Stimulated activated CD4-positive, alpha-beta T cell treated with anti-CD3 and anti-CD28 coated beads, TNF-alpha, amount 100 ng/mL, for 1 hour (primary cell): ENCODE data around the gene CD63.

Experiments
- DNase-seq, 3 donors: peaks; one replicate each; pipeline ENCODE4 v3.0.0-alpha.2; 2020; ENCODE audit warnings: low read depth in 3 of 3, low spot score in 1 of 3

CD63 gene

DNA sequence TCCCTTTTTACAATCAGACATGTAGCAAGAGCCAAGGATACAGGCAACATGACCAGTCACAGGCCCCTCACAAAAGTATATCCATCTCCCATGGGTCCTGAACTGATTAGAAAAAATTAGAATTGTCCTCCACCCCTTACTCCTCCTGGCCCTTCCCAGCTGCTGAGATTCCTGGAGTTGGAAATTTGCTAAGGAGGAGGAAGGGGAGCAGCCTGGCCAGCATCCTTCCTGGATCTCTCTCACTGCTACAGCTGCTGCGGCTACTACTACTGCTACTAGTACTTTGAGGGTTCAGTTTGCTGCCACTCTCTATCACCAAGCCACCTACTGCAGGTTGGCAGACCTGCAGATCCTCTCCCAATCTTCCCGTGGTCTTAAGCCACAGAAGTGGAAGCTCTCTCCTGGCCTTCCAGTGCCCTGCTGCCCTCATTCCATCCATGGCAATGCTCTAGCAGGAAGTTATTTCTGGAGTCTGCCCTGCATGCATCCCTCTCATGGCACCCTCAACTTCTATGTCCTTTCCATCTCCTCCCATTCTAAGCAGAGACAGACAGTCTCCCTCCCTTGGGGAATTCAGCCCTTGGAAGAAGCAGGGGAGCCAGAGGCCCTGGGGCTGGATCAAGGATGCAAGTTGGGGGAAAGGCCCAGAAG, 22.1 kb downstream of the CD63 start:
- no peak for DNase-seq

DNA sequence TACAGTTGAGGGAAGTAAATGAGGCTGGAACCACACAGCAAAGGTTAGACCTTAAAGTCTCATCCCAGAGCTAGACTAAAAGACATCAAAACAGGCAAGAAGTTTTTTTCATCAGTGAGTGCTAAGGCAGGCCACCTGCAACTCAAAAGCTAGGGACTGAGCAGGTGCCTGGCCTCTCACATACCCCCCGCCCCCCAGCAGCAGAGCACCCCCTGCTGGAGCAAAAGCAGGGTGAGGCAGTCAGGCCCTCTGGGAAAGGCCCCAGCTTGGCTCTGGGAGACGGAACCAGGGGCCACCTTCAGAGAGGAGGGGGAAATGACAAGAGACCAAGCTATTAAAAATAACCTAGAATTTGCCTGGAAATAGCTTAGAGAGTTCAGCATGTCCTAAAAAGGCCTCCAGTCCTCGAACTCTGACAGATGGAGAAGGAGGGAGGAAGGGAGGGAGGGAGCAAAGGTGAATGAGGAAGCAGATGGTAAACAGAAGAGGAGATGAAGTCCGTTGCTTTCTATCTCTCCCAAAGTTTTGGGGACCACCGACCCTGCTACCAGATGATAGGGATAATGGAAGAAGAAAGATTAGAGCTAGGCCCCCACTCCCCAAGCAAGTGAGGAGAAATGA, 22.9 kb downstream of the CD63 start:
- no peak for DNase-seq

DNA sequence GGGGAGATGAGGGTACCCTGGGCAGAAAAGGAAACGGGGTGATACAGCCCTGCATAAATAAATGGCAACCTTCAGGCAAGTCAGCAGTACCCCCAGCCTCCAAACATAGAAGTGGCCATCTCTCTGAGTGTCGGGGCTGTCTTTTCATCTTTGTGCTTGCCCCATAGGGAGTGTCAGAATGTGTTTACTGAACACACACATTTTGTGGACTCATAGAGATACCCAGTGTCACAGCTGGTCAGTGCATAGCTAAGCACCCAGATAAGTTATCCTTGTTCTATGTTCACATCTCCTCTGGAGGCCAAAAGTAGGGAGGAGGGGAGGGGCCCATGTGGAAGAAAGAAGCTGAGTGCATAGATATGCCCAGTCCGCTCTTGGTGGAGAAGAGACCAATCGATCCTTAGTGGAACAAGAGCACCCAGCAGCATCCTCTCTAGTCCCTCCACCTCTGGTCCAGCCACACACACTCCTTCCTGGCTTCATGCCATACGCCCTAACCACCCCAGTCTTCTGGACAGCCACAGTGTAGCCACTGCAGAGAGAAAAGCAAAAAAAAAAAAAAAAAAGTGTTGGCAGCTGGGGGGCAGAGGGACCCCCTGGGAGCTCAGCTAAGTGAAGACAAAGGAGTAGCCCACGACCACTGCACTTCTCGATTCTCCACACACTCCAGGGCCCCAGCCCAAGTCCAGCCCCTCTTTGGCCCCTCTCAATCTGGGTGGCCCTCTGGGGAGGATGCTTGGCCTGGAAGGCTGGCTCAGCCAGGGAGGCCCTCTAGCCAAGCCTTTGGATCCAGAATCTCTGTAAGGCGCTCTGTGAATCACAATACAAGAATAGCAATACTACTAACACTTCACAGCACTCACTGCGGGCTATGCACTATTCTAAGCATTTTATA, 23.7 kb downstream of the CD63 start:
- DNase-seq, result no peak

DNA sequence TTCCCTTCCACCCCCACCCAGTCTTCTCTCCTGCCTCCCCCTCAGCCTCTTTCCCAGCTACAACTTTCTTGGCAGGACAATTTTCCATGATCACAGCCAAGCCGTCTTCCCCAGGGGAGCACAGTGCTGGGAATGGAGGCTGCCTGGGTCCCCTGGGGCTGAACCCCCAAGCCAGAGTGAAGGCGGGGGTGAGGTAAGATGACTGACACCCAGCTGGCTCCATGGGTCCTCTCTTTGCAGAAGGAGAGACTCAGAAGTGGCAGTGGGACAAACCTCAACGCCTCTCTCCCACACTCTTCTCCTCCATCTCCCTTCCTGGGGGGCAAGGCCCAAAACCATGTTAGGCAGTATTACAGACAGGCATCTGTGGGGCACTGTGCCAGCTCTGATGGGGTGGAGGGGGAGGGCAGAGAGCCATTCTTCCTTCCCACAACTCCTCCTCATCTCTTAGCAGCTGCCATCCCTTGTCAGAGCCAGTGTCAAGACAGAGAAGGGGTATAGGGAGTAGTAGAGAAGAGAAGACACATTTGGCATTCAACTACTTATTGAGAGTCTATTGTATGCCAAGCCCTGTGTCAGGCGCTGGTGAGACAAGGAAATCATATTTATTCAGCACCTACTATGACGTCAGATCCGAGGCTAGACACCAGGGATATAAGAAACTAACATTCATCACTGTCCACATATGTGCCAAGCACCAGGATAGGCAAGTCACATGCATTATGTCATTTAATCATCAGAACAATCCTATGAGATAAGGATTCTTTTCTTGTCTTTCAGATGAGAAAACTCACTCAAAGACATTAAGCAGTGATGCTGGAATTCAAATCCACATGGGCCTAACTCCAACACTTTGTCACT, 24.7 kb downstream of the CD63 start:
- DNase-seq, result no peak

DNA sequence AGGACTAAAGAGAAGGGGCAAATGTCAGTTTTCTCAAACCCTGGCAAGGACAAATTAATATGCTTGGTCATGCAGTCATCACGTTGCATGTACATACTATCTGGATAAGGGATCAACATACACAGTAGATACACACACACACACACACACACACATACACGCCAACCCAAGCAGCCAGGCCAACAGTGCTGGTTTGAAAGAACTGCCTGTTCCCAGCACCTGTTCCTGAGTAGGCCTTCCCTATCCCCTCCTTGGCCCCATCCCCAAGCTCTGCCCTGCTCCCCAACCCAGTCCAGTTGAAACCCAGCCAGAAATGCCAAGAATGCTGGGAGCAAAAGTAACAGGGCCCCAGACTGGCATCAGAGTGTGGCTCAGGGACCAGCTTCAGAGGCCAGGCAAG, 25.5 kb downstream of the CD63 start:
- DNase-seq, result no peak

DNA sequence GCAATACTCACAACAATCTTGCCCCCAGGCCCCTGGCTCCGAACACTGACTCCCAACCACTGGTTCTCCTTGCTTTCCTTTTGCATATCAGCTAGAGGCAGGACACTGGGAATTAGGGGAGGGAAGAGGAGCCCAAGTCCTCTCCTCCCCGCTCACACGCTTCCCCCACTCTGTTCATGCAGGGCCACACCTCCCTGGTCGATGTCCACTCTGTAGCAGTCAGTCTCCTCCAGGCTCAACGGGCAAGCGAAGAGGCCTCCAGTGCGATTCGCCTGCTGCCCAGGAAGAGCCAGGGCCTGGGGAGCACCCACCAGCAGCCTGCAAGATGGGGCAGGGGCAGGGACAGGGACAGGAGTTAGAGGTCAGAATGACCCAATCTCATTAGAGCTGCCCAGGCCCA, 25.9 kb downstream of the CD63 start:
- no peak for DNase-seq

DNA sequence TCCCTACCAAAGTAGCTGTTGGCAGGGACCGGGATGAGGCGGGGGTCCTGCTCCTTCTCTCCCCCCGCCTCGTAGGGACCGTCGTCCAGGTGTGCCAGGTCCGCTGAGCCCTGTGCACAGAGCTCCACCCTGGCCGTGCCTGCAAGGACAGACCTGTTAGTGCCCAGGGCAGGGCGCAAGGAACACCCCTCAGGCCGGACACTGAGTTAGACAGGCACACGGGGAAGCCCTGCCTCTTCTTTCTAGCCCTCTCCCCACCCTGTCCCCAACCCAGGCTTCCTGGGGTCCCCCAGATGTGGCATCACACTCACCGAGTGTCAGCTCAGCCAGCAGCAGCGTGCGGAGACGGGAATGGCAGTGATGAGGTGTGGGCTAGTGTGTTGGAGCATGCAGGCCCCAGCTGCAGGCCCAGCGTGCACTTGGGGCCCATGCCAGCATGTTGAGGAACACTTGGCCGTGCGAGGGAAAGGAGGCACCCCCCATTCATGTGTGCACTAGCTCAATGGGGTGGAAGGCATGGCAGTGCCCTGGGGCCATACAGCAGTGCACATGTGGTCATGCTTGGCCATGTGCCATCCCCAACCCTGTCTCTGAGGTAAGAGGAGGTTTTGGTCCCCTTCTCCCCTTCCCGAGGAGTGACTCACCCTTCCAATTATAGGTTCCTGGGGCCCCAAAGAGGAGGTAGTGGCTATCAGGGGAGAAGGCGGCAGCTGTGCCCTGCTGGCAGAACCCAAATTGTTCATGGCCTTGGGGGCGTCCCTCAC, 28.4 kb downstream of the CD63 start:
- DNase-seq, result no peak

DNA sequence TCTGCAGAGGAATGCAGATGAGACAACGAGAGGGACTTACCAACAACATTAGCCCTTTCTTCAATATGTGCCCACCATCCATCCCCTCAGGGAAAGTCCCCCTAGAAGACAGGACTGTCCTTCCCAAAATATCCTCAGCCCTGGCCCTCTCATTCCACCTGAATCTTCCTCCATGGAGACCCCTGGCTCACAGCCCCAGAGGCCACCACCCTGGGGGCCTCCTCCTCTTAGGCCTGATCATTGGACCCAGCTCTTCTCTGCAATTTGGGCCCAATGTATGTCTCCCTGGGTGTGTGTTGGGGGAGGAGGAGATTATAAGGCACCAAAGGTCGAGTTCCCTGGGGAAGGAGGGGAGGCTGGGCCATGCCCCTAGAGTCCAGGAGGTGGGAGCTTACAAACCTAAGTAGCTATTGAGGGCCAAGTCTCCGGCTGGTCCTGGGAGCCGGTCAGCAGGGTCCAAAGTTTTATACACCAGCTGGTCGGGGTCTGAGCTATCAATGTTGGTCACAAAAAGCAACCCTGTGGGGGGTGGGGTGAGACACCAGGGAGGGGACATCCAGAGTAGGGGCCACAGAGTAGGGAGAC, 29.2 kb downstream of the CD63 start:
- no peak for DNase-seq

DNA sequence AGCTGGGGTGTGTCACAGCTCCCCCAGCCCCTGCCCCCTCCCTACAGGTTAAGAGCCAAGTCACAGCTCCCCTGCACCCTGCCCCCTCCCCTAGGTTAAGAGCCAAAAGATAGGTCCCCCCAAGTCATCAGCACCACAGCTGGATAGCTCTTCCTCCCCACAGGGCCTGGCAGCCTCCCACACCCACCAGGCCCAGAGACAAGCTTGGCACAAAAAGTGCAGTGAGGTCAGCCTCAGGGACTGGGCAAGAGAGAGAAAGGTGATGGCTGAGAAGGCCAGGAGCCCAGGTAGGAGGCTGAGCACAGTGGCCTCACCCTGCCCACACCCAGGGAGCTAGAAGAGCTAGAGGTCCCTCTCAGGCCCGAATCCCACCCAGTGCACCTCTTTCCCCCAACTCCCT, 29.8 kb downstream of the CD63 start:
- no peak for DNase-seq

DNA sequence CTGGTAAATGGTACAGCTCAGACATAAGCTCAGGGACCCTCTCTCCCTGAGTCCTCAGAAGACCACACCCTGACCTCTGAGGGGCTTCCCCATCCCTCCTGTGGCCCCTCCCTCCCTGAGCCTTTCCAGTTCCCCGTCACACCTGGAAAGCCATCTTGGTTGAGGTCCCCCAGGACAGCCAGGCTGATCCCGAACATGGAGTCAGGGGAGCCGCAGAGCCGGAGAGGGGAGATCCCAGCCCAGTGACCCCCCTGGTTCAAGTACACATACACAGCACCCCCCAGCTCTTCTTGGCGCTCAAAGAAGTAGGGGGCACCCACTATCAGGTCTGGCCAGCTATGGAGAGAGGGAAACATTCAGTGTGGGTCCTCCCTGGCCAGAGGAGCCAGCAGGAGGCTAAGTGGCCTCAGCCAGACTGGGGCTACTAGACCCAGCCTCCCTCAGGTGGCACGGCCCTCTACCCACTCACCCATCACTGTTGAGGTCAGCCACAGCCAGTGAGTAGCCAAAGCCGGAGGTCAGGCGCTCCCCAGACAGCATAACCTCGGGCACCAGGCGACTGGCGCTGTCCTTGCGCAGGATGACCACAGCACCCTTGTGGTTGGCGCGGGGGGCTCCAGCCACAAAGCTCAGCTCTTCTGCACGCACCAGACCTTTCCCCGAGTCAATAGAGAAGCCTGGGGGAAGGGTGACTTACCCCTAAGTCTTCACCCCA, 30.4 kb downstream of the CD63 start:
- no peak for DNase-seq

DNA sequence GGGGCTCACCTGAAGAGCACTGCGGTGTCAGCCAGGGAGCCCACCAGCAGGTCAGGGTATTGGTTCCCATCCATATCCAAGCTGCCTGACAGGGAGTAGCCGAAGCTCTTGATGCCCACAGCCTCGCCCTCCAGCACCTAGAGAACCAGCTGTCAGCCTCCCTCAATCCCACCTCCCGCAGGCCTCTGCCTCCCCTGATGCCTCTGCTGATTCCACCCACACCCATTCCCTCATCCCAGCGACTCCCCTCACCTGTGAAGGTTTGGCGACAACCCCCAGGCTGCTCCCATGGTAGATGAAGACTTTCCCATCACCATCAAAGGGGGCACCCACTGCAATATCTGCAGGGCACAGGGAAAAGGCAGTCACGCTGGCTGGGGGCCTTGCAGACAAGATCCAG, 31.1 kb downstream of the CD63 start:
- no peak for DNase-seq

DNA sequence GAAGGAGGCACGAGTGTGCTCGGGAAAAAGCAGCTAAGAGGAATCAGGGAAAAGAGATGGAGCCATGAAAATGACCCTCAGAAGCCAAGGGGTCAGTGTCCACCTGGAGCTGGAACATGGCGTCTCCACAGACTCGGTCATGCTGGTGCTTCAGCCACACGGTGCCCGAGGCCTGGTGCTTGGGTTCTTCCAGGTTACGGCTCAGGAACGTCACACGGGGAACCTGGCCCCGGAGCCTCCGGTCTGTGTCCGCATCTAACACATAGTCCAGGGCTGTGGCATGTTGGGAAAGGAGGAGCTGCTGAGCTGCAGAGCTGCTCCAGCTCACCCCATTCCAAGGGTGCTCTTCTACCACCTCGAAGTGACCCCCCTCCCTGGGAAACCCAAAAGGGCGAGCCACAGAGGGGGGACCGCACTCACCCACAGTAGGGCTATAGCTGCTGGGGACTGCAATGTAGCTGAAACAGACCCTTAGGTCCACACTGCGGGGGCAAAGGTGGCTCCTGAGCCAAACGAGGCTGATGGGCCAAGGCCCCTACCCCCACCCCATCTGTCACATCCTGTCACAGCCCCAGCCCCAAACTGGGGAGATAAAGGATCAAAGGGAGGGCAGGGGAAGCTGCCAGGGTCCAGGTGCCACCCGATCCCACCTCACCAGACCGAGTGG, 31.9 kb downstream of the CD63 start:
- DNase-seq, result no peak

DNA sequence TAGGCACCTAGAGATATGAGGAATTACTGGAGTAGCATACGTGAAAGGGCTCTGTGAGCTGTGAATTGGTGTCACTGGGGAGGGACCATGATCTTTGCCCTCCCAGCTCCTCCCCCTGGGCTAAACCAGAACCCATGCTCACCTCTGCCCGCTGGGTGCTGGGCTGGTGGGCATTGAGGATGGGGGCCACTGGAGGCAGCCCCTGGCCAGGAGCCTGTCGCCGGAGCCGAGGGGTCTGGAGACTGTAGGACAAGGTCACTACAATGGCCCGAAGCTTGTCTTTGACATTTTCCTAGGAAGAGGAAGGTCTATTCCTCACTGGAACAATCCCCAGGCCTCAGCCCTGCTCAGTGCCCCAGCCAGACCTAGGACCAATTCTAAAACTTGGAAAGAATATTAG, 32.7 kb downstream of the CD63 start:
- DNase-seq, result no peak

DNA sequence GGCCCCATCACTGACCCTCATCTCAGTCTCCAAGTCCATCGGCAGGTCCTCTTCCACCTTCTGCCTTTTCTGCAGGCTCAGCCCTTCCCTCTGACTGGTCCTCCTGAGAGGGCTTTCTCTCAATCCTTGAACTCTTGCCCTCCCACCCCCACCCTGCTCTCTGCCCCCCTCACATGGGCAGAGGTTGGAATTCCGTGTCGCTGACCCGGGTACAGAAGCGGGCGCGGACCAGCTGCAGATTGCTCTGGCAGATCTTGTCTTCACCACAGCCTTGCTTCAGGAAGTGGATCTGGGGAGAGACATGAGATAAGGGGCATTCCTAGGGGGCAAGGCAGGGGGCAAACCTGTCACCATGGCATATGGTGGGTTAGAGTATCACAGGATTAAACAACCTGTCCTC, 33.5 kb downstream of the CD63 start:
- no peak for DNase-seq

DNA sequence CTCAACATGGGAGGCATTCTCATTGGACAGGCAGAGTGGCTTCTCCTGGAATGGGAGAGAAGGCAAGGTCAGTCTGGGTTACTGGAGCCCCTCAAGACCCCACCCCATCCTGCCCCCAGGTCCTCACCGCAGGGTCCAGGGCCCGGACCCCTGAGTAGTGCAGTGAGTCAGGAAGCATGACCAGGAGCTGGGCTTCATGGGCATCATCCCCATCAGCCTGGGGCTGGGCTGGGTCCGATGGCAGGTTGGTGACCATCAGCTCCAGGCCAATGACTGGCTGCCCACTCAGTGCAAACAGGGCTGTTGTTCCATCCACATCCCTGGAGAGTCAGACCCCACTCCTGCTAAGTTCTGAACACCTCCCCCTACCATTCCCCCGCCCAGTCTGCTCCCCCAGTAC, 34.2 kb downstream of the CD63 start:
- no peak for DNase-seq

DNA sequence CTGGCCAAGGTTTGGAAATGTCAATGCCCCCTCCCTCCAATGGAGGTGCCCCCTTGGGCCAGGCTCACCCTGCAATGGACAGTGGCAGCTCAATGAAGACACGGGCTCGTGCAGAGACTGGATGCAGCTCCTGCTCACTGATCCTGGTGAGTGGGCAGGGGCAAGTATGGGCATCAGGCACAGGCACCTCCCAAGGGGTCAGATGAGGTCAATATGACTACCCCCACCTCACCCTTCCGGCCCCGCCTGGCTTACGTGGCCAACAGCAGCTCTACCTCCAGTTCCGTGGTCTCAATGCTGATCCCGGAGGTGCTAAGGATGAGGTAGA, 34.7 kb downstream of the CD63 start:
- no peak for DNase-seq

DNA sequence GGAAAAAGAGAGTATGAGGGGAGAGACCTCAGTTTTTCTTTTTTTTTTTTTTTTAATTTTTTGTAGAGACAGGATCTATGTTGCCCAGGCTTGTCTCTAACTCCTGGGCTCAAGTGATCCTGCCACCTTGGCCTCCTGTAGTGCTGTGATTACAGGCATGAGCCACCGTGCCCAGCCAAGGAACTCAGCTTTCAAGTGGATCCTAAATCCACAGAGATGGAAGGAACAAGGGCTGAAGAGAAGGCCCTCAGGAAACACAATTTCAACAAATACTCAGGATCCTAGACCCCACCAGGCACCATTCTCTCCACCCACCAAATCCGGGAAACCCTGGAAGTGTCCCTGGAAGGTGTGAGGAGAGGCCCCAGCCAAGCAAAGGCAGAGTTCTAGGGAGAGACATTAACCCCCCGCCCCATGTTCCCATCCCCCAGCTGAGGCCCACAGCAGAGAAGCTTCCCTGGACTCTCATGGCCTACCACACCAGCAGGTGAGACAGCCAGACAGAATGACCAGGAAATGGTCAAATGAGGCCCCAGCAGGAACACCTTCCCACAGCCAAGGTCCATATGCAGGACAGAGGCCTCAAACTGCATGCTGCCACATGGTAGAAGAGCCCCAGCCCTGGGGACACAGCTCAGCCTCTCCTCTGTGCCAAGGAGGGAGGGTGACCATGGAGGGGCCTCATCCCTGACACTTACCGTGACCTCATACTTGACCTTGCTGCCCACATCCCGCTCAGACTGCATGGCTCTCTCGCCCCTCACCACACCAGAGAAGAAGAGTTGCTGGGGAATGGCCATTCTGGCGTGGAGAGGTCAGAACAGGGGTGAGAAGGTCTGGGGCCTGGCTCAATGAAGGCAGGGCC, 35.3 kb downstream of the CD63 start:
- no peak for DNase-seq

DNA sequence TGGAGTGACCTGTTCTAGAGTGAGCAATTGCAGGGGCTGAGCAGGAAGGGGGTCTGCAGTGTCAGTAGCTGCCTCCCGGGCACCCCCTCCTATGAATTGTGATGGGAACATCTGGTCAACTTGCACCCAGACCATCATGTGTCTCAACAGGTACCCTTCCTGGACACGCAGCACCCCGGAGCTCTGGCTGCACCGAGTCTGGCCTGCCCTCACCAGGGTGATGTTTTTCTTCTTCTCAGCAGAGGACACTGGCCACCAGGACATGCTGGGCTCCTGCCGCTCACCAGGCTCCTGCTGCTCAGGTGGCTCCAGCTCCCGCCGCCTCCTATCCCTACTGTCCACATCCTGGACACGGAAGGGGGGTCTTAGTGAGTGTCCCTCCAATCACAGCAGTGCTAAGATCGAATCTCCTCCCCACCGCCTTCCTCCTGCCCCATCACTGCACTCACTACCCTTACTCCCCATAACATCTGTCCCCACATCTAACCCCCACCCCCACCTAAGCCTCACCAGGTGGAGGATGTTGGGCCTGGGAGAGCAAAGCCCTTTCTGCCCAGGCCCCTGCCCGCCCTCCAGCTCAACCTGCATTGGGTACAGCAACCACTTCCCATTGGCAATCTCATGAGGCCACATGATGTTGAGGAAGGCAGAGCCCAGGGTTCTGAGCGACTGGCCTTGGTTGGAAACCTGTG, 36.0 kb downstream of the CD63 start:
- no peak for DNase-seq
